Measurements from ENCODE around the gene PCGF3. TPM values are rescaled to one million over a fixed set of nuclear protein-coding genes. Genes with fewer than 3 reads are reported as not detected.

PCGF3 gene
- polyA plus RNA-seq, 1 experiment = 37.2 TPM

DNA sequence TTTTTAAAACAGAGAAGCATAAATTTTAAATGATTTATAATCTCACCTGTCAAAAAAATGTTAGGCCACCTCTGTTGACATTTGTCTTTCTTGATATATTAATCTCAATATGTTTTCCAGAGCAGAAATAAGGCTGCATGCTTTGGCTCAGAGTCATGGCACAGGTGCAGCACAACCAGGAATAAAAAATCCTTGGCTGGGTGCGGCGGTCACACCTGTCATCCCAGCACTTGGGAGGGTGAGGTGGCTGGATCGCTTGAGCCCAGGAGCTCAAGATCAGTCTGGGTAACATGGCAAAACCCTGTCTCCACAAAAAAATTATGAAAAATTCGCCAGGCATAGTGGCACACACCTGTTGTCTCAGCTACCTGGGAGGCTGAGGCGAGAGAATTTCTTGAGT, 102.2 kb downstream of the PCGF3 start:
- H3K27me3 ChIP-seq (ENCODE audit: control insufficient read depth, insufficient read depth, low read length) = peaks cover 18% of the 10 kb centered on the region
- POLR2A ChIA-PET = no interaction called here
- CTCF ChIA-PET = no interaction called here
- no peak for DNase-seq (ENCODE audit: low read depth, low spot score)
- no peak overlapping the region for H3K27ac ChIP-seq (ENCODE audit: low read depth, low read length)
- H3K4me3 ChIP-seq (ENCODE audit: low read depth, low read length) = no peak overlapping the region
- peaks cover 10% of the 10 kb centered on the region; the same call in 1 of the 2 replicates for H3K9me3 ChIP-seq (ENCODE audit: control insufficient read depth, insufficient read depth, low read length)
- TF ChIP-seq, protein P1, sequence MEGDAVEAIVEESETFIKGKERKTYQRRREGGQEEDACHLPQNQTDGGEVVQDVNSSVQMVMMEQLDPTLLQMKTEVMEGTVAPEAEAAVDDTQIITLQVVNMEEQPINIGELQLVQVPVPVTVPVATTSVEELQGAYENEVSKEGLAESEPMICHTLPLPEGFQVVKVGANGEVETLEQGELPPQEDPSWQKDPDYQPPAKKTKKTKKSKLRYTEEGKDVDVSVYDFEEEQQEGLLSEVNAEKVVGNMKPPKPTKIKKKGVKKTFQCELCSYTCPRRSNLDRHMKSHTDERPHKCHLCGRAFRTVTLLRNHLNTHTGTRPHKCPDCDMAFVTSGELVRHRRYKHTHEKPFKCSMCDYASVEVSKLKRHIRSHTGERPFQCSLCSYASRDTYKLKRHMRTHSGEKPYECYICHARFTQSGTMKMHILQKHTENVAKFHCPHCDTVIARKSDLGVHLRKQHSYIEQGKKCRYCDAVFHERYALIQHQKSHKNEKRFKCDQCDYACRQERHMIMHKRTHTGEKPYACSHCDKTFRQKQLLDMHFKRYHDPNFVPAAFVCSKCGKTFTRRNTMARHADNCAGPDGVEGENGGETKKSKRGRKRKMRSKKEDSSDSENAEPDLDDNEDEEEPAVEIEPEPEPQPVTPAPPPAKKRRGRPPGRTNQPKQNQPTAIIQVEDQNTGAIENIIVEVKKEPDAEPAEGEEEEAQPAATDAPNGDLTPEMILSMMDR (IDR thresholded peaks at IDR 0.05; ENCODE audit: low read depth, low read length) = no peak

DNA sequence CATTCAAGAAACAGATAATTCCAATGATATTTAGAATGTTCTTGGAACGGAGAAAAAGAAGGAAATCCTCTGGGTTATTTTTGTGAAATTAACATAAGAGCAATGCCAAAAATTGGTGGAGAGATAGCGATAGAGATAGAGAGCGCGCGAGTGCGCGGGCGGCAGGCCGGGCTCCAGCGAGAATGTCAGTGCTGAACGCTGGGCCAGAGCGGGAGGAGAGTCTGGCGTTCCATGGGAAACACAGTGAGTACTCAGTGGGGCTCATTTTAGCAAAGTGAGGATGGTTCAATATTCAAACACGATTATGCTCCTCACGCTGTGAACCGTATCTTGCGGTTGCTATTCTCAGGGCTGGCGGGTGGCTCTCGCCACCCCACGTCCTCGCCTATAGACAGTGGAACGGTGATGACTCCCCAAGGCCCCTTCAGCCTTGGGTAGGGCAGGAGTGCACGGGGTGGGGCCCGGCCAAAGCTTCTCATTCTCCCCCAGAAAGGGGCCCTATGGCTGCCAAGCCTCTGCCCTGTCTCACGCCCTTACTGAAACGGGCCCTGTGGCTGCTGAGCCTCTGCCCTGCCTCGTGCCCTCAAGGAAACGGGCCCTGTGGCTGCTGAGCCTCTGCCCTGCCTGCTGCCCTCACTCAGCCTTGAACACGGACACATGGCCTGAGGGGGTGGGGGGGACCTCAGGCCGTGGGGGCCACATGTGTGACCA, 103.4 kb downstream of the PCGF3 start:
- TF ChIP-seq, protein P1 (IDR thresholded peaks at IDR 0.05; ENCODE audit: low read depth, low read length) = no peak
- ChIA-PET POLR2A (no interaction called here), CTCF (no interaction called here)
- Histone ChIP-seq H3K4me3 (ENCODE audit: low read depth, low read length) (no peak overlapping the region), H3K27me3 (ENCODE audit: control insufficient read depth, insufficient read depth, low read length) (peaks cover 23% of the 10 kb centered on the region), H3K9me3 (ENCODE audit: control insufficient read depth, insufficient read depth, low read length) (peaks cover 10% of the 10 kb centered on the region; the same call in 1 of the 2 replicates), H3K27ac (ENCODE audit: low read depth, low read length) (no peak overlapping the region)
- no peak for DNase-seq (ENCODE audit: low read depth, low spot score)

DNA sequence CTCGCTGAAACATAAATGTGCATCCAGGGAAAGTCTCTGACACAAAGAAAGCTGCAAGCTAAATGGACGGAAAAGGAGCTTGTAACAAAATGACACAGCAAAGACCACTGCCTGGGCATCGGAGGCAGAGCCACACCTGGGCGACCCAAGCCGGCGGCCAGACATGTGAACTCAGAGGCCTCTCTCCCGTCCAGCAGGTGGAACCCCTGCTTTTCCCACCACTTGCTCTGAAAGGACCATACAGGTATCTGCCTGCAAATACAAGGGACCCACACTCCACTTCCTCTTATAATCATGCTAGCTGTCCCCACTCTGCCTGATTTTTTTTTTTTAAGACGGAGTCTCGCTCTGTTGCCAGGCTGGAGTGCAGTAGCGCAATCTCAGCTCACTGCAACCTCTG, 108.3 kb downstream of the PCGF3 start:
- no peak for DNase-seq (ENCODE audit: low read depth, low spot score)
- TF ChIP-seq, protein P1 (IDR thresholded peaks at IDR 0.05; ENCODE audit: low read depth, low read length) = 0 out of 2 replicates have a peak, but pooled peaks have one; percentile 6
- ChIA-PET CTCF (no interaction called here), POLR2A (no interaction called here)
- H3K9me3 ChIP-seq (ENCODE audit: control insufficient read depth, insufficient read depth, low read length) = peaks cover 4% of the 10 kb centered on the region; the same call in 1 of the 2 replicates
- H3K27ac ChIP-seq (ENCODE audit: low read depth, low read length) = no peak overlapping the region
- H3K4me3 ChIP-seq (ENCODE audit: low read depth, low read length) = no peak overlapping the region
- H3K27me3 ChIP-seq (ENCODE audit: control insufficient read depth, insufficient read depth, low read length) = peaks cover 43% of the 10 kb centered on the region

DNA sequence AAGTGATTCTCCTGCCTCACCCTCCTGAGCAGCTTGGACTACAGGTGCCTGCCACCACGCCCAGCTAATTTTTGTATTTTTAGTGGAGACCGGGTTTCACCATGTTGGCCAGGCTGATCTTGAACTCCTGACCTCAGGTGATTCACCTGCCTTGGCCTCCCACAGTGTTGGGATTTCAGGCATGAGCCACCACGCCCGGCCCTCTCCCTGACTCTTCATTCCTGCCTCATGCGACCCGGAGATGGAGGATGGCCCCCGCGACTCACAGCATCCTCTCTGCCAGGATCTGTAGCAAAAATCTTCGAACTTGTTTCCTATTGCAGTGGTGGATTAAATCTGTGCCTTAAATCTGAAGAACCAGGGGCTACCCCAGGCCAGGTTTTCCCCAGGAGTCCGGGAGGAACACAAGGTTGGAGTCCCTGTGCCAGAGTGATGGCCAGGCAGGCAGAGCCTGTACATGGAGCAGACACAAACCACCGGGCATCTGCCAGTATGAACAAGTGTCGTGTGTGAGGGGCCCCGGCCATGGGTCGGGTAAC, 108.7 kb downstream of the PCGF3 start:
- ChIA-PET CTCF (no interaction called here), POLR2A (no interaction called here)
- Histone ChIP-seq H3K27me3 (ENCODE audit: control insufficient read depth, insufficient read depth, low read length) (peaks cover 47% of the 10 kb centered on the region), H3K27ac (ENCODE audit: low read depth, low read length) (no peak overlapping the region), H3K9me3 (ENCODE audit: control insufficient read depth, insufficient read depth, low read length) (peaks cover 4% of the 10 kb centered on the region; the same call in 1 of the 2 replicates), H3K4me3 (ENCODE audit: low read depth, low read length) (no peak overlapping the region)
- TF ChIP-seq, protein P1 (IDR thresholded peaks at IDR 0.05; ENCODE audit: low read depth, low read length) = no peak
- no peak for DNase-seq (ENCODE audit: low read depth, low spot score)

DNA sequence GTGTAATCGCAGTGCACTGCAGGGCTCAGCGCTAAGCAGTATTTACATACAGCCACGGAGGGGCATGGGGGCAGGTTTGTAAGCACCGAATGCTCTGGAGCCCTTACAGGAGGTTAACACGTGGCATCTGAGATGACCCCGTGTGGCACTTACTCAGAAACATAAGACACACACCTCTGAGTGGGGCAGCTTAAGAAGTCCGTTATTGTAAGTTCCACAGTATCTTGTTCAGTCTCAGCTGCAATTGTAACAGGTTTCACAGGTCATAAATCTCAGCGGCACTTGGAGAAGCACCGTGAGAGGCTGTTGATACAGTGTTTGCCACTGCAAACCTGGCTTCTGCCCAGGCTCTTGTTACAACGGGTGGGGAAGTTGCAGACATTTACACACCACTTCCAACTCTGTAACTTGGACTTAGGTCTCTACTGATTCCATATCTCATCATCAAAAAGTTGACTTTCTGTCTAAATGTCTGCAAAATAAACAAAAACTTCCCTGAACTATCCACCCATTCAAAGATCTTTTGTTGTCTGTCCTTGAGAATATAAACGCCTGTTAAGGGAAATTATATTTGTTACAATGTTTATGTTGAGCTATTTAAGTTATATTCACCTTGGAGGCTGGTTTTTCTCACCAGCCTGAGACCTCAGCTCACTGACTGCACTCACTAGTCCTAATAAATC, 110.0 kb downstream of the PCGF3 start:
- Histone ChIP-seq H3K27me3 (ENCODE audit: control insufficient read depth, insufficient read depth, low read length) (peaks cover 51% of the 10 kb centered on the region), H3K9me3 (ENCODE audit: control insufficient read depth, insufficient read depth, low read length) (peaks cover 8% of the 10 kb centered on the region; the same call in 1 of the 2 replicates), H3K27ac (ENCODE audit: low read depth, low read length) (no peak overlapping the region), H3K4me3 (ENCODE audit: low read depth, low read length) (no peak overlapping the region)
- DNase-seq (ENCODE audit: low read depth, low spot score) = no peak
- TF ChIP-seq, protein P1 (IDR thresholded peaks at IDR 0.05; ENCODE audit: low read depth, low read length) = no peak
- CTCF ChIA-PET = no interaction called here
- POLR2A ChIA-PET = interaction anchor here (0.7 kb wide), 1 partner anchor 877 kb away, joined by 3 read pairs; no protein-coding TSS in a partner anchor

Measured in AG04450 (cell line).